GM21447 (cell line): Measurements from ENCODE around the gene NOL8.

Experiments used
- ATAC-seq: cut with Tn5 transposase; IDR thresholded peaks from one replicate; pipeline ENCODE4 v1.9.1; 2021; ENCODE audit not compliant: unreplicated experiment

NOL8 gene

DNA sequence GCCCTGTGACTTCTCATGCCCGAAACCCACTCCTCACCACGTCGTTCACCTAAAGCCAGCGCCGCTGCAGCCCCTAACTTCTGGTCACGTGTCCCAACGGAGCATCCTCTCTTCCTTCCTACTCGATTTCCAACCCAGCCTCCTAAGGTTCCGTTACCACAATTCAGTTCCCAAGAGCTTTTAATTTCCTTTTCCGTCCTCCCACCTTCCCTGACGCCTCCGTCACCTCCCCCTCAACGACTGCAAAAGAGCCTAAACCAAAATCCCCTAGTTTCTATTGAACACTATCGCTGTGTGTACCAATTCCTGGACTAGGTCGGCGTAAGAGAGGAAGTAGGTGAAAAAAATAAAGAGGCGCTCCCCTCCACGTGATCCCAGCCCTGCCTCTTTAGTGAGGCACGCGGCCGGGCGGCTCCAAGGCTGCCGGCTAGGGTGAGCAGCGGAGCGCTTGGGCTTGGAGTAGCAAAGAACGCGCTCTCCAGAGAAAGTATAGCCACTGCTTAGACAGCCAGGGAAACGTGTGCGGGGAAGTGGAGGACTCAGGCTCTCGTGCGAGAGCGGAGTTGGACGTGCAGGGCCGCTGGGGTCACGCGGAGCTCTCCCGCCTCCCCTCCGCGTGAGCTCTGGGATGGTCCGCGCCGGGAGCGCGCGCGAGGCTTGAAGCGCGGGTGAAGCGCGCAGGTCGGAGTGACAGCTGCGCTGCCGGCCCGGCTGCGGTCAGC, at the start of gene NOL8, which contains the start of gene CENPP:
Gene NOL8, minus strand, starts transcription at position 82 of the 722 bp plus-strand sequence. CDS start 1,189 bp downstream, outside the sequence.
Gene CENPP, plus strand, starts transcription at position 685 of the 722 bp plus-strand sequence.
- peak; percentile 94 for ATAC-seq

DNA sequence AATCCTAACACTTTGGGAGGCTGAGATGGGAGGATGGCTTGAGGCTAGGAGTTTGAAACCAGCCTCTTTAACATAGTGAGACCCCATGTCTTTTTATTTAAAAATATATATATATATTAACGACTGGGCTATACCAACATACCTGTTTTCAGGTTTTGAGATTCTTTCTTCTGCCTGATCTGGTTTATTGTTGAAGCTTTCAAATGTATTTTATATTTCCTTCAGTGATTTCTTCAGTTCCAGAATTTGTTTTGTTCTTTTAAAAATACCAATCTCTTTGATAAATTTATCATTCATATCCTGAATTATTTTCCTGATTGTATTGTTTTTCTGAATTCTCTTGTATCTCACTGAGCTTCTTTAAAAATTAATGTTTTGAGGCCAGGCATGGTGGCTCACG, 48.0 kb upstream of the NOL8 start:
- no peak for ATAC-seq

DNA sequence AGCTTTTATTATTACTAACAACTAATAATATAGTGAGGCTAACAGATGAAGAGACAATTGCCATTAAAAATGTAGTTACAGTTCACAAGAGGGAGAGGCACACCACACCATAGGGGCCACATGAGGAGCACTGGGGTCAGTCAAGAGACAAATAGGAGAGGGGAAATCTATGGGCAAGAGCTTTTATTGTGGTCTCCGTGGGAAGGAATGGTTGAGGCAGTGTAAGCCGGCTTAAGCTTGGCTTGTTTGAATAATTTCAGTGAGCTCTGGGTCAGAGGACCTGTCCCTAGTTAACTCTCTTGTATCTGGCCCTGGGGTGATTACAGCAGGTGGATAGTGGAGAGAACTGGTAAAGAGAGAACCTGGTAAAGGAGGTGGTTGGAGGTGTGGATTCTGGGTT, 43.9 kb upstream of the NOL8 start:
- ATAC-seq, result no peak

DNA sequence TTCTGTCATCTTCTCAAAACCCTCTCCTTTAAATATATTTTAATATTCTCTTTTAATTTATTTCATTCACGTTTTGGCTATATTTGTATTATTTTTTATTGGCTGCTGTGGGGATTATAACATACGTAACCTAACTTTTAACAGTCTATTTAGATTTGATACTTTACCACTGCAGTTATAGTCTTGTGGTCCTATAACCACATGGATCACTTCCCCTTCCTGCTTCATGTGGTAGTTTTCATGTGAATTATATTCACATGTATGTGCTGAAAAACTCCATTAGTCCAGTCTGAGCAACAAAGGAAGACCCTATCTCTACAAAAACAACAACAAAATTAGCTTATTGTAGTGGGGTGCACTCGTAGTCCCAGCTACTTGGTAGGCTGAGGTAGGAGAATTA, 34.9 kb upstream of the NOL8 start:
- no peak for ATAC-seq

DNA sequence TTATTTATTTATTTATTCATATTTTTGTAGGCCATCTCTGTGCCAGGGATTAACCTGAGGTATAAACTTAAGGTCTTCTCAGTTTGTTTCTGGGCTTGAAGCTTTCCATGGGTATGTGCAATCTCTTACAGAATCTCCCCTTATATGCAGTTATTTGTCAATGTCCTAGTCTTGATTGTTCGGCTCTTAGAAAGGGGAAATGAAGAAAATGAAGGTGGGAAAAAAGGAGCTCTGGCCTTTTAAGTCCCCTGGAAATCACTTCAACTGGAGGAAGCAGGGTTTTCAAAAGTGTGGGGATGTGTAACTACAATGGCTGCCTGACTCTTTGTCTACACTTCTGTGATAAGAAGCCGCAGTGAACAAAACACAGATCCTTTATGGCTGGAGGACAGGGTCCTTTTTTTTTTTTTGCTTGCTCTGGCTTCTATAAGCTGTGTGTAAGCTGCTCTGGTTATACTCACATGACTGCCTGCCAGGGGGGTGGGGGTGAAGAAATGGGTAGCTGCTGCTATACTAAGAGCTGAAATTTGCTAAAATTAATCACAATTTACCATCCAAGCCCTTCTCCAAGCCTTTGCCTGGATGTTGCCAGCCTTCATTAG, 34.3 kb upstream of the NOL8 start:
- ATAC-seq, result no peak

DNA sequence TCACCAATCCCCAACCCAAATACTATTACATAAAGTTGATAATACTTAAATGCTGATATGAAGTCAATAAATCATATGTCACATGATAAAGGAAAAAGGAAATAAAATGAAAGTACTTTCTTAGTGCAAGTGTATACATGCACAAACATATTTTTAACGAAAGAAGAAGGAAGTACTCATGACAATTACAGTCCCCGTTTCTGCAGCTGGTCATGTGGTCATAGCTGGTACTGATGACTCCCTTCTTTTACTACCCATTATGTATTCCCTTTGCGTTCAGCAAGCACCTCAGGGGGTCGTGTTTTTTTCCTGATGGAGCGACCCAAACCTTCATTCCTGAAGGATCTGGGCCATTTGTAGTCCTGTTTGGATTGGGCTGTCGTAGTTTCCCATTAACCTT, 27.9 kb upstream of the NOL8 start:
- no peak for ATAC-seq

DNA sequence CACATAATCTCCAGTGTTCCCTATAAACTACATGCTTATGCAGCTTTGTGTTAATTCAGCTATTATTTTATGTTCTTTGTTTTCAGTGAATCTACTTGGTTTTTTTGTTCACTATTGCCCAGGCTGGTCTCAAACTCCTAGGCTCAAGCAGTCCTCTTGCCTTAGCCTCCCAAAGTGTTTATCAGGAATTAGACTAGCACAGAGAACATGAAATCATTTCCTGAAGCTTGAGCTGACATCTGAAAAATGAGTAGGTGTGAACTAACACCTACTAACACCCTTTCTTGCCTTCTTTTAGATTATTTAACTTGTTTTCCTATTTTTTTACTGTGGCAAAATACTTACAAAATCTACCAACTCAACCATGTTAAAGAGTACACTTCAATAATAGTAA, 25.6 kb upstream of the NOL8 start:
- ATAC-seq, result no peak

DNA sequence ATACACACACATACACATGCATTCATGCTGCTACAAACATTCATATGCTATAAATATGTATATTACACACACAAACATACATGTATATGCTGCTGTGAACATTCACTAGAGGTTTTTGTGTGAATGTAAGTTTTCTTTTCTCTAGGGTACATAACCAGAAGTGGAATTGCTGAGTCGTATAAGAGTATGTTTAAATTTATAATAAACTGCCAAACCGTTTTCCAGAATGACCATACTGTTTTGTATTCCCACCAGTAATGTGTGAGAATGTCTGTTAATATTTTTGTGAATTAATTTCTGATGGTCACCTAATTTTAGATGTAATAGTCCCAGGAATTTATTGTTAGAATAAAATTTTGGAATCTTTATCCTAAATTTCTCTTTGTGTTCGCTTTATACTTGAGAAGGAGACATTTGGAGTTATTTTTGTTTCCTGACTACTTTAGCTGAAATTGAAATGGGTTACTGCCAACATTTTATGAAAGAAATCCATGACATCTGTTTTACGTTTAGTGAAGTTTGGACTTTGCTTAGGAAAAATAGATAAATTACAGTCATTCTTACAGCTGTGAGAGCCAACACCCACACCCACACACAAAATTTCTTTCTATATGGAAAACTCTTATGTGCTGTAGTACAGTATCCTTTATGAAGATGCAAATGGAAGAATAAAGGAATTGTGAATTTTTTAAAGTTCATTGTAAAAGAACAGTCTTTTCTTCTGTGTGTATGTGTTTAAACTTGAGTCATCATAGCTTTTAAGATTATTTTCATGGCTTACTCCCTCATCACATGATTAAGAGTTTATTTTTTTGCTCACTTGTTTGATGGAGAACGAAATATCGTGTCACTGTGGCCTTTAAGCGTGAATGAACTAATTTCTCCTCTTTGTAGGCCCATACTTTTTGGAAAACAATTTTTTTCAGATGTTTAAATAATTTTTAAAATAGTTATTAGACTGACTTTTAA, 24.9 kb upstream of the NOL8 start:
- ATAC-seq, result no peak

DNA sequence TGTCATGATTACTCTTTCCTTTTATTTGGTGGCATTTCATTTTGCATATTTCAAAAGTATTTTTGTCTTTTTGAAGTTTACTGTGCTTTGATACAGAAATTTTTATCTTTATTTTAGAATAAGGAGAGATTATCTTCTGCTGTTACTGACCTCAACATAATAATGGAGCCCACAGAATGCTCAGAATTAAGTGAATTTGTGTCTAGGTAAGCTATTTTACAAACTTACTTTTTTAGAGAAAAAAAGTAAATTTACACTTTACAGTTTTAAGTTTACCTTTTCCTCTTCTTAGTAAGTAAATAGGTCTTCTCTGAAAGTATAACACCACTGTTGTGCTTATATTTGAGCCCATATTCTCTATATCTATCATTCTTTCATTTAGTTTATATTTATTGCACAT, 20.4 kb upstream of the NOL8 start:
- ATAC-seq, result no peak

DNA sequence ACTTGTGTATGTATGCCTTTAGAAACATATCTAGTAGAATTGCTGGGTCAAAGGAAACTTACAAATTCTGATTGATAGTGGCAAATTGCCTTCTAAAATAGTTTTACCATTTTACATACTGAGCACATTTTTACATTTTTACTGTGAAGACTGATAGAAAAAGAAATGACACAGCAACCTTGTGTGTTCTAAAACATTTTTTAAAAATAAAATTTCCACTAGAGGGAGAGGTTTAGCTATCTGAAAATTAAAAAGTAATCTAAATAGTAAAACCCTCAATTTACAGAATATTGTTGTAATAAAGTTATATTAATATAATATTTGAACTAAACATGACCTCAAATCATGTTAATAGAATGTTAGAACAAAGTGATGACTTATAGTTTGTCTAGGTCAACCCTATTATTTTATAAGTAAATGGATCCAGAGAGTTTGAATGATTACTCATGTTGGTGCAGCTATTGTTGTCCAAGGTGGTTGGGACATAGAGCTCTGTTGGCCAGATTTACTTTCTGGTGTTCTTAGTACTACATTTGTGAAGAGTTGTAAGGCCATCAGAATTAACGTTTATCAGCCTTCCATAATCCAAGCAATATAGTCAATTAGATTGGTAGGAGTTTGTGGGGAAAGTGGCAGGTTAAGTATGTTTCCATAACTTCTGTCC, 17.8 kb upstream of the NOL8 start:
- ATAC-seq, result no peak

DNA sequence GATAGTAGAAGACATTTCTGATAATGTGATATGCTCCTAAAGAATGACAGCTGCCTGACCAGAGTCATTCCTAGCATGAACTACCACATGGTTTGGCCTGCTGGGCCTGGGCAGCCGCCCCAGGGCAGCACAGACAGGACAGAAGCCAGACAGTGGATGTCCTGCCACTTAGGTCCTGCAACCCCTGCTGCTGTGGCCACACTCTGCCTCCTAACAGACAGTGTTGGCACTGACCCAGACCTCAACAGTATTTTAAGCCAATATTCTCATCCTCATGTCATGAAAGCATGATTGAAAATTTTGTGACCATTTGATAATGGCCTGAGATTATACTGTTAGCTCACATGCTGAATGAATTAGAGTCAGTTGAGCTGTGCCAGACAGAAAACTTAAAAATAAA, 16.4 kb upstream of the NOL8 start:
- no peak for ATAC-seq

DNA sequence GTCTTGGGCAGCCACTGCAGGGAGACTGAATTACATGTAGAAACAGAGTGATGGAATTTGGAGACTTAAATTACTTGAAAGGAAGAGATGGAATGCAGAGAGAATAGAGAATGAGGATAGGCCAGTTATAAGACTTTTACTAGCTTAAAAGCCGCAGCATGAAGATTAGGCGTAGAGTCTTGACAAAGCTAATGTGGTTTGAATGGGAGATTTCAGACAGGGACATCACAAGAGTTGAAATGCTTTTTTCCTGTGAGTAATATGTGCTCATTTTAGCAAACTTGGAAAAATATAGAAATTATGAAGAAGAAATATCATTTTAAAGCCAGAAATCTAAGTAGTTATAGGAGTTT, 8.1 kb upstream of the NOL8 start:
- no peak for ATAC-seq

DNA sequence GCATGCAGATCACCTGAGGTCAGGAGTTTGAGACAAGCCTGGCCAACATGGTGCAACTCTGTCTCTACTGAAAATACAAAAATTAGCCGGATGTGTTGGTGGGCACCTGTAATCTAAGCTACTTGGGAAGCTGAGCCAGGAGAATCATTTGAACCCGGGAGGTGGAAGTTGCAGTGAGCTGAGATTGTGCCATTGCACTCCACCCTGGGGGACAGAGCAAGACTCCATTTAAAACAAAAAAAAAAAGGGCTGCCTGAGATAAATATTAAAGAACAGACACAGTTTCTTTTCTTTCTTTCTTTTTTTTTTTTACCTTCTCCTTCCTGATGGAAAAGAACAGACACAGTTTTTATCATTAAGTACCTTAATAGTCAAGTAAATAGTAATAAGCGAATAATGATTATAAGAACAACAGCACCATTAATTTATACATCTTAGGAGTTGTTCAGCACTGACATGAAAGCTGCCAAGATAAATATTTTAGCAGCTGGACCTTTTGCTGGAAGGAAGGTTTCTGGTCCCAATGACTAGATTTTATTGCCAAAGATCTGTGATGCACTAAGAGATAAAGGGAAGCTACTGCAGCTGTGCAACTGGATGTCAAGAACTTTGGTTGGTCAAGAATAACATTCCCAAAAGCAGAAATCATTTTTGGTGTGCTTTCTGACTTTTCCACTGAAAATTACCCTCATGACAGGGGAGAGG, 7.6 kb upstream of the NOL8 start:
- no peak for ATAC-seq

DNA sequence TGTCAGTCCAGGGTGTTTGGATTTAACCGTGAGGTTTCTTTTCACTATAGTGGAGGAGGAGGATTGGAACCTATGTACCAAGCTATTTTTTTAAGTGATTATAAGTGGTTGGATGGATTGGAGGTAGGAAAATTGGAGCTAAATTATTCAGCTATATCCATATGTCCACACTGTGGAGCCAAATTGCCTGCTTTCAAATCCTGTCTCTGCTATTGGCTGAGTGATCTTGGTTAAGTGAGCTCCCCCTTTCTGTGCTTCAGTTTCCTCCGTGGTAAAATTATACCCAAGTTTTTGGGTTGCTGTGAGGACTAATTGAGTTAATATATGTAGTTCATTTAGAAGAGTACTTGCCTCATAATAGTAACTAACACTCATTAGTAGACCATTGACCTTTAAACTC, 3.1 kb upstream of the NOL8 start:
- no peak for ATAC-seq

DNA sequence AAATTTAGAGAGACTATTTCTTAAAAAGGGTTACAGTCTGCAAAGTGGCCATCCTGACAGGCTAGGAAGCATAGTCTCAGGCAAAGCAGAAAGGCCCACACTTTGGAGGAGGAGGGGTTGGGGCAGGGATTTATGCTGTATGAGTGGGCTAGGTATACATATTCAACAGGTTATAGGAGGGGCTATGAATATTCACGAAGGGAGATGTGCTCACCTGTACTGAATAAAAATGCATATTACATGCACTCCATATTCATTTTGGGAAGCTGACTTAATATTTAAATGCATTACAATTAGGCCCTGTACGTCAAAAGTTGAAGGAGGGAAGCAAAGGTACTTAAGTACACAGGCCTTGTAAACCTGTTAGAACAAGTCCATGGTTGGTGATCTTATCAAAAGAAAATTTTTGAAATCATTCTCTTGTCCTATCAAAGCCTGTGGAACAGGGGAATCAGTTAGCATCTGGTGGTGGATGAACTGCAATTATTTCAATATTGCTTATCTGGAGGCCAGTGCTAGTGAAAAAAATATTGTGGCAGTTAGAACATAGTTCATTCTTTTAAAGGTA, 2.2 kb upstream of the NOL8 start:
- ATAC-seq, result no peak

DNA sequence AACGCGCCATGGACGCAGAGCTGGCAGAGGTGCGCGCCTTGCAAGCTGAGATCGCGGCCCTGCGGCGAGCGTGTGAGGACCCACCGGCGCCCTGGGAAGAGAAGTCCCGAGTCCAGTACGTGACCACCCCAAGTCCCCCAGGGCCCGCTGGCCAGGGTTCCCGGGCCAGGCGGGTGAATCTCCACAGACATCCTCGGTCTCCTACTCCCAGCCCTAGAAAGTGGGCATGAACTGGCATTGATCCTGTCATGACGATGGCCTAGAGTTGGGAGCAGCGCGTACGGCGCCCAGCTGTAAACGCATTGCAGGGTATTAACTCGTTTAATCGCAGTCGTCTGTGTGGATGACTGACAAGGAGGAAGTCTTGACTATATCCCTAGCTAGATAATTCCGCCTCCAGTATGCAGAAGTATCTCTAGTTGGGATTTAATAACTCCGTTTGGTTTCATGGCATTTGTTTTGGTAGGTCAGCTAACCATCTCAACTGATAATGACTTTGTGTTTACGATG, 896 bp upstream of the NOL8 start:
- peak; percentile 6 for ATAC-seq

DNA sequence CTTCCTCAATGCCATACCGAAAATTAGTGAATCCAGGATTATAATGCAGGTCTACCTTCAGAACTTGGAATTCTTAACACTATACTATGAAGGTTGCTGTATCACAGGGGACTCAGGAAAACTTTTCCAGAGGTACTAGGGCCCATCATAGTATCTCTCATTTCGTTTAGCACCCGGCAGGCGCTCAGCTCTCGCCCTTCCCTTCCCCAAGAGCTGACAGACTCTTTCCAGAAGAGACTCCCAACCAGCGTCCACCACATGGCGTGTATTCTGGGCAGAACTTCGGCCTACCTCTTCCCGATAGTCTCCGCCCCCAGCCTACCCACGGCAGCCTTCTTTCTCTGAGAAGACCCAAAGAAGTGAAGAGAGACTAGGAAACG, 271 bp downstream of the NOL8 start:
- no peak for ATAC-seq

DNA sequence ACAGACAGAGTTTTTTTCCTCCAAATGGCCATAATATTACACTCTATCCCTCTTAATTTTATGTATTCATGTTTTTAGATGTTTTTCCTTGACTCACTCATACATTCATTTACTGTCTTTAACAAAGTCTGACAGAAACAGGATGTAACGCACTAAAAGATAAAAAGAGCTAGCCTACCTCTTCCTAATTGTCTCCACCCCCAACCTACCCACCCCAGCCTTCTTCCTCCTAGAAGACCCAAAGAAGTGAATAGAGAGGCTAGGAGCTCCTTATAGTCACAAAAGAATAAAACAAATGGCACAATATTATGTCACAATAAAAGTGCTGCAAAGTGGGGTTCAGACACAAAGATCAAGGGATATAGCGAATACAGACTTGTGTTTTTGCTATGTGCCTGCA, 719 bp downstream of the NOL8 start:
- ATAC-seq, result no peak

DNA sequence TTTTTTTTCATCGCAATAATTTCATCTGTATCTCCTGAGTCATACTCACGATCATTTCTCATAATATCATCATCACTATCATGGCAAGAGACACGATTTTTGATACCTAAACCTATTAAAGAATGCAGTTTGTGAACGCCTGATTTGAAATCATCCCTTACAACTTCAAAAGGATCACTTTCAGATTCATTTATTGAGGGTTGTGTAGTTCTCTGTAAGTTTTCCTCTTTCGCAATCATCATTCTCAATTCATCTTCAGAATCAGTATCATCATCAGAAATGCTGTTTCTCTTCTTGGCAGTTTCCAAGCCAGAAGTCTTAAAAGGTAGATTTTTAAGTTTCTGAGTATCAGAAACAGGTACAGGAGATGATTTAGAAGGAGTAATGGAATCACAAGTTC, 9.7 kb downstream of the NOL8 start:
- ATAC-seq, result no peak

DNA sequence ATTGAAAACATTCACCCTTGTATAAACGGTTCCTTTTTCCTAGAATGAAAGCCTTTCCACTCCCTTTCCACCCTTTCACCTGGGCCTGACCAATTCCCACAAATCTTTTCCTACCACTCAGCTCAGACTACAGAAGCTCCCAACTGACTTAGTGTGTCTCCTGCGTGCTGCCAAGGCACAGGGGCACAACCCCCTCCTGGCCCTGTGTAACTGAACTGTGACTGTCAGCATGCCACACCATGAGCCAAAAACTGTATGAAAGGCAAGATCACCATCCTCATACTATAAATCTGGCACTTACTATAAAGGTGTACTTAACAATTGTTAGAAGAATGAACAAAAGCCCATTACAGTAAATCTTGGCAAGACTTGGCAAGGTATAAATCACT, 11.5 kb downstream of the NOL8 start:
- no peak for ATAC-seq
